ENCODE data around the gene GPD2. TPM values are rescaled to one million over a fixed set of nuclear protein-coding genes. Genes with fewer than 3 reads are reported as not detected.

Gene GPD2
- total and polyA plus RNA-seq, 2 of the 8 experiments (the other 6 are each of a cell fraction or from before 2014, with no cell fraction given), result 8.4 to 43.1 TPM

- TF ChIP-seq SIN3A (conservative IDR thresholded peaks at IDR 0.05 in 1 of 2, IDR thresholded peaks at IDR 0.05 in 1 of 2; ENCODE audit: low read depth in 1 of 2, low read length in 2 of 2), result no peak
- no peak for TF ChIP-seq RXRA (IDR thresholded peaks at IDR 0.05; ENCODE audit: insufficient read depth, low read depth, low read length)
- no peak for TF ChIP-seq FOSL1 (IDR thresholded peaks at IDR 0.05; ENCODE audit: insufficient read depth, low read depth, low read length)
- no peak for TF ChIP-seq E2F6 (IDR thresholded peaks at IDR 0.05)
- no peak for TF ChIP-seq SIX5 (IDR thresholded peaks at IDR 0.05; ENCODE audit: low read depth, low read length)
- TF ChIP-seq CBX5 (IDR thresholded peaks at IDR 0.05; ENCODE audit: low read depth, low read length), result no peak
Measured at GRCh38 chr2:156505696-156506095, 69.5 kb downstream of the GPD2 start (continued).

Measured in H1 (cell line).